HG03064 (cell line): ENCODE data around the gene DNMT3B.
"Not testable (repeated sequence)": the region's sequence is repeated elsewhere in the genome, so short reads cannot be mapped to it uniquely, and the experiment has no call there.

Experiments
- ATAC-seq: cut with Tn5 transposase; IDR thresholded peaks from one replicate; pipeline ENCODE4 v1.9.1; 2021; ENCODE audit warnings: low read depth; ENCODE audit not compliant: unreplicated experiment

The DNMT3B gene

DNA sequence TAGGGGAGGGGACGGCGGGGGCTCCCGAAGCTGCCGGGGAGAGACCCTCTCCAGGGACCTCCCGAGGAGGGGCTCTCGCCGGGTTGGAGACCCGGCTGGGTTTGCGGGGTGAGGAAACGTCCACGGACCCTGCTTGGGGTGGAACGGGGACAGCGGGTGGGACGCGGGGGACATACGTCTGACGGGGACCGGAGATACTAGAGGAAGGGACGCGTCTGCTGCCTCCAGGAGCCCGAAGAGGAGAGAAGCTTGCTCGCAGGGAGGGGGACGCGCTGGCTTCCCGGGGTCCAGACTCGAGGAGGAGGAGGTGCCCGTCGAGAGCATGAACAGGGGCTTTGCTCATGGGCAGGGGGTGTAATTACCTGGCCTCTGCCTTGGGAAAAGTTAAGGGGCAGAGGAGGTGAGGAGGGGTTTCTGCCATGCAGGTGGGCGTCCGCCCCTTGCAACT is 593 bp downstream of the DNMT3B start:
- ATAC-seq: no peak

DNA sequence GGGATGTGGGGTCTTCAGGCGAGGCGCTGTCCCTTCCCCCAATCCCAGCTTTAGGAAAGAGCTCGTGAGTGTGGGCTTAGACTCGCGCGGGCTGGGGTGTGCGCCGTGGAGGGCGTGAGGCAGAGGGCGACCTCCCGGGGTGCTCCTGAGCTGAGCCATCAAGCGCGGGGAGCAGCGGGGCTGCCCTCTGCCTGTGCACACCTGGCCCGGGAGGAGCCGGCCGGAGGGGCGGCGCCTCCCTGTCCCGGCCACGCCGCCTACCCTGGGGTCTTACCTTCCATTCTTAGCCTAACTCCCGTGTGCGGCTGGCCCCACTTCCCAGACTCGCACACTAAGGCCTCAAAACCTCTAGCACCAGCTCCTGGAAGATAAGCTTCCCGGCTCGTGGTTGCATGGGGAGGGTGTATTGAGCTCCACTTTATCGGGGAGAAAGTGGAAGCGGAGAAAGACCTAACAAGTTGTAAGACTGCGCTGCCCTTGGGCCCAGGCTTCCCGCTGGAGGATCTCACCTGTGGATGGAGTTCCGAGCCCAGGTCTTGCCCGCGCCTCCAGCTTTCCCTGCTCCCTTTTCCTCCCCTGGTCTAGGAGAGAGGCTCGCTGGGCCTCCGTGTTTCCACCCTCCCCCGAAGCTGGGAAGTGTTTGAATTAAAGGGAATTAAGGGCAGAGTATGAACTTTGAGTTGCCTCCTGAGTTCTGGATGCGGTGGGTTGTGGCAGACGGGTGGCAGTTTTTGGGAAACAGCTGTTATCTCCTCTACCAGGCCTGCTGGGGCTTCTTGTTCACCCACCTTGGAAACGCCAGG is 1.2 kb downstream of the DNMT3B start:
- no peak for ATAC-seq

- no peak for ATAC-seq
These were observed 2.1 kb downstream of the DNMT3B start for GRCh38 chr20:32764005-32764960.

GRCh38 chr20:32765230-32765875 is 3.2 kb downstream of the DNMT3B start:
- not testable (repeated sequence) for ATAC-seq

- no peak for ATAC-seq
These were observed 5.4 kb downstream of the DNMT3B start for GRCh38 chr20:32767418-32768198.

GRCh38 chr20:32772046-32772445 is 9.9 kb downstream of the DNMT3B start:
- ATAC-seq: no peak

GRCh38 chr20:32773223-32773622 is 11.0 kb downstream of the DNMT3B start:
- ATAC-seq: no peak

DNA sequence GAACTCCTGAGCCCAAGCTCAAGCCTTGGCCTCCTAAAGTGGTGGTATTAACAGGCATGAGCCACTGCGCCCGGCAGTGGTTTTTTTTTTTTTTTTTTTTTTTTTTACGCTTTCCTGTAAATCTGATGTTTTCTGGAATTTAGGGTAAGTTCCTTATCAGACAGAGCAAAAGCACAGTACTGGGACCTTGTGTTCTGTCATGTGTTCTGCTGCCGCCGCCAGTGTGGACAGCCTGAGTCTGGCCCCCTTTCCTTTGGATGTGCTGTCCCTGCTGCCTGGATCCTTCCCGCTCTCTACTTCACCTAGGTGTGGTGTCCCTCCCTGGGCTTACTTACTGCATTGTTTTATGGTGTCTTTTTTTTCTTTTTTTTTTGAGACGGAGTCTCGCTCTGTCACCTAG is 11.7 kb downstream of the DNMT3B start:
- ATAC-seq: no peak

DNA sequence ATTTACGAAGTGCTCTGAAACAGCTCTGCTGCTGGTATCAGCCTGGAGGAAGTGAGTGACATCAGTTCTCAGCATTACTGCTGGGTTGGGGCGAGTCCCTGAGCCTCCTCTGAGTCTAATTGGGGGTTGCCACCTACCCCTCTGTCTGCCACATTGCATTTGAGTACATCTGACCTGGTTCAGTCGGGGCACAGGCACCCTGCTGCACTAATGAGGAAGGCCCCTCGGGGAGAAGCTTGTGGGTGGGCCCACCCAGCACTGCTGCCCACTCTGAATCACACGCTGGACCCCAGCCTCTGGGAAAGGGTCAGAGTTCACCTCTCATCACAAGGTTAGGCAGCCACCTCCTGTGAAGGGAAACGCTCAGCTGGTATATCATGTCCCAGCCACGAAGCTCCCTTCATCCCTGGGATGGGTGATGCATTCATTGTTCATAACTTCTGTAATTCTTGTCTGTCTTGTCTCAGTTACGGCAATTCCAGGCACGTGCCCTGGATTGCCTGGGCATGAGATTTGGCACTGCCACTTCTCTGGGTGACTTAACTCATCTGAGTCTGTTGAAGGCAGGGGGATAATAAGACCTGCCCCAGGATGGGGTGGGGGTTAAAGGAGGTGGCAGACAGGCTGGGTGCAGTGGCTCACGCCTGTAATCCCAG is 13.3 kb downstream of the DNMT3B start:
- ATAC-seq: no peak

- no peak for ATAC-seq
These were observed 15.2 kb downstream of the DNMT3B start for GRCh38 chr20:32777177-32777956.

DNA sequence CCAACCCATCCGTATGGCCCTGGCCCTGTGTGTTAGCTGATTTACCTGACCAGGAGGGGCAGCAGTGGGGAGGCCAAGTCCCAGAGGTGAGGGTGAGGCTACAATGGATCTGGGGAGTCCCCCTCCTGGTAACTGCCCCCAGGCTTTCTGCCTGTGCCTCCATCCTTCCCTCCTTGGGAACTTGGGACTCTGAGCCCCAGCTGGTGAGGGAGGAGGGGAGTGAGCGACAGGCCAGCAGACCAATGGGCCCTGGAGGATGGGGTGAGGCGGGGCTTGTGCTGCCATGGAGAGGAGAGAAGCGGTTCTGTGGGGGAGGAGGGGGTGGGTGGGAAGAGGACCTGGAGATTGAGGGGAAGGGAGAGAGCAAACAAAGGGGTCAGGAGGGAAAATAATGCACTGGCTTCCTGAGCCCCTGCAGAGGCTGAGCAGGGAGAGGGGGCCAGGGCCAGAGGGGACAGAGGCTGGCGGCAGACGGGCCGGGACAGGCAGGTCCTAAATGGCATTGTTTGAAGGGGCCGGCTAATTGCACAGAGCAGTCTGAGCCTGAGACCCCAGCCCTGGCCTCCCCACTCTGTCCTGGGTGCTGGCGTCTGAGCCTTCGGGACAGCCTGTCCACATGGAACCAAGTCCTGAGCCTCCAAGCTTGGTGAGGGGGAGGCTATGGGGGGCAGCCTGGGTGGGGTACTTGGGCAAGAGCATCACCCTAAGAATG is 17.5 kb downstream of the DNMT3B start:
- no peak for ATAC-seq

DNA sequence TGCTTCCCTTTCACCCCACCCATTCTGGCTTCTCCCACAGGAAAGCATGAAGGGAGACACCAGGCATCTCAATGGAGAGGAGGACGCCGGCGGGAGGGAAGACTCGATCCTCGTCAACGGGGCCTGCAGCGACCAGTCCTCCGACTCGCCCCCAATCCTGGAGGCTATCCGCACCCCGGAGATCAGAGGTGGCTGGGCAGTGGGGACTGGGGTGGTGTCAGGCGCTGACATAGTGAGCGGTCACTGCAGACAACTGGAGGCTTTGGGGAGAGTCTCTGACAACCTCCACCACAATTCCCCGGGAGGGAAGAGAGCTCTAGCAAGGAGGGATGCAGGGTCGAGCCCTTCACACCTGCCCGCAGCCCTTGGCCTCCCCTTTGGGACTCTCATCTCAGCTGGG is 18.1 kb downstream of the DNMT3B start:
- ATAC-seq: no peak

GRCh38 chr20:32780749-32781655 is 18.8 kb downstream of the DNMT3B start:
- no peak for ATAC-seq

GRCh38 chr20:32784369-32785080 is 22.3 kb downstream of the DNMT3B start:
- no peak for ATAC-seq

- no peak for ATAC-seq
These were observed 24.0 kb downstream of the DNMT3B start for GRCh38 chr20:32786059-32786760.

- ATAC-seq: no peak
These were observed 25.0 kb downstream of the DNMT3B start for GRCh38 chr20:32787168-32787567.
